Measurements from ENCODE around the gene ATAD3B.

- TF ChIP-seq CHD4 (IDR thresholded peaks at IDR 0.05; ENCODE audit: borderline replicate concordance, low read length) (no peak), PCBP2 (optimal IDR thresholded peaks at IDR 0.05; ENCODE audit: low read depth, low read length, poor library complexity, severe bottlenecking) (no peak), CEBPZ (IDR thresholded peaks at IDR 0.05; ENCODE audit: low read length) (no peak), RXRA (CRISPR knock-in tag; IDR thresholded peaks at IDR 0.05) (no peak), POLR2G (IDR thresholded peaks at IDR 0.05; ENCODE audit: low read depth, low read length) (0 out of 2 replicates have a peak, but pooled peaks have one; percentile 2), ZNF572 (CRISPR knock-in tag; IDR thresholded peaks at IDR 0.05) (no peak), WIZ (CRISPR knock-in tag; IDR thresholded peaks at IDR 0.05) (no peak), FOXP4 (CRISPR knock-in tag; IDR thresholded peaks at IDR 0.05) (no peak)
Measured at GRCh38 chr1:1426496-1427105, 45.0 kb upstream of the ATAD3B start.
